Activated T-helper 1 cell treated with anti-CD3 and anti-CD28 coated beads, Interleukin-12 subunit alpha, Interleukin-12 subunit beta, Interleukin-2, Interleukin-4 antibody, amounts not matched to agents 30 ng/mL and 10 ng/mL and 1 ng/mL, durations not matched to agents 14 hours and 24 hours and 36 hours (primary cell): ENCODE data around the gene TIMM44. TPM values are rescaled to one million over a fixed set of nuclear protein-coding genes. Genes with fewer than 3 reads are reported as not detected.
"Not testable (repeated sequence)": the region's sequence is repeated elsewhere in the genome, so short reads cannot be mapped to it uniquely, and the experiment has no call there.

Experiments used
- DNase-seq: peaks from one replicate; pipeline ENCODE4 v3.0.0; 2021; ENCODE audit warnings: low spot score
- H3K27ac Mint-ChIP-seq: one replicate; pipeline ENCODE4 v1.8.0; 2021; ENCODE audit warnings: mild to moderate bottlenecking, mixed read lengths
- H3K27me3 Mint-ChIP-seq: one replicate; pipeline ENCODE4 v1.8.0; 2022; ENCODE audit warnings: mild to moderate bottlenecking, moderate library complexity, mixed read lengths; ENCODE audit not compliant: insufficient read depth
- H3K36me3 Mint-ChIP-seq: one replicate; pipeline ENCODE4 v1.8.0; 2021; ENCODE audit warnings: low read depth, mixed read lengths
- H3K4me1 Mint-ChIP-seq: one replicate; pipeline ENCODE4 v1.8.0; 2021; ENCODE audit warnings: low read depth, mixed read lengths
- H3K4me3 Mint-ChIP-seq: one replicate; pipeline ENCODE4 v1.8.0; 2021; ENCODE audit warnings: mild to moderate bottlenecking, moderate library complexity, mixed read lengths
- H3K9me3 Mint-ChIP-seq: one replicate; pipeline ENCODE4 v1.8.0; 2021; ENCODE audit warnings: mixed read lengths
- intact Hi-C: fragments of 100-400 bp; cut with micrococcal nuclease; formaldehyde crosslinking; loops from one replicate; pipeline ENCODE4 v1.15.1; 2024
- total RNA-seq: library from RNA; stranded (reverse); gene quantifications from 2 replicates; pipeline ENCODE4 v1.2.3, GENCODE V29; 2022

Gene TIMM44
- total RNA-seq, 1 donor from 2014 or later: 114 TPM

- no peaks in the 10 kb centered on the region for H3K9me3 Mint-ChIP-seq
- H3K27ac Mint-ChIP-seq: no peak overlapping the region
- H3K36me3 Mint-ChIP-seq: peaks cover 5% of the 10 kb centered on the region
- intact Hi-C loops: no loop called here
- H3K4me1 Mint-ChIP-seq: peaks cover 28% of the 10 kb centered on the region
- H3K4me3 Mint-ChIP-seq: no peak overlapping the region
- no peak for DNase-seq
- H3K27me3 Mint-ChIP-seq: peaks cover 2% of the 10 kb centered on the region
These were observed 42.5 kb downstream of the TIMM44 start for GRCh38 chr19:7900931-7901330.

DNA sequence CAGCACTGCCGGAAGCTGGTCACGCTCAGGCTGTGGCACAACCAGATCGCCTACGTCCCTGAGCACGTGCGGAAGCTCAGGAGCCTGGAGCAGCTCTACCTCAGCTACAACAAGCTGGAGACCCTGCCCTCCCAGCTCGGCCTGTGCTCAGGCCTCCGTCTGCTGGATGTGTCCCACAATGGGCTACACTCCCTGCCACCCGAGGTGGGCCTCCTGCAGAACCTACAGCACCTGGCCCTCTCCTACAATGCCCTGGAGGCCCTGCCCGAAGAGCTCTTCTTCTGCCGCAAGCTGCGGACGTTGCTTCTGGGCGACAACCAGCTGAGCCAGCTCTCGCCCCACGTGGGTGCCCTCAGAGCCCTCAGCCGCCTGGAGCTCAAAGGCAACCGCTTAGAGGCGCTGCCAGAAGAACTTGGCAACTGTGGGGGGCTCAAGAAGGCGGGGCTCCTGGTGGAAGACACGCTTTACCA lies 43.0 kb downstream of the TIMM44 start:
- H3K27me3 Mint-ChIP-seq: peaks cover 2% of the 10 kb centered on the region
- peaks cover 1% of the 10 kb centered on the region for H3K36me3 Mint-ChIP-seq
- no peak overlapping the region for H3K27ac Mint-ChIP-seq
- intact Hi-C loops: no loop called here
- DNase-seq: no peak
- H3K4me3 Mint-ChIP-seq: peak overlapping the region; percentile 26
- no peaks in the 10 kb centered on the region for H3K9me3 Mint-ChIP-seq
- peaks cover 23% of the 10 kb centered on the region for H3K4me1 Mint-ChIP-seq

DNA sequence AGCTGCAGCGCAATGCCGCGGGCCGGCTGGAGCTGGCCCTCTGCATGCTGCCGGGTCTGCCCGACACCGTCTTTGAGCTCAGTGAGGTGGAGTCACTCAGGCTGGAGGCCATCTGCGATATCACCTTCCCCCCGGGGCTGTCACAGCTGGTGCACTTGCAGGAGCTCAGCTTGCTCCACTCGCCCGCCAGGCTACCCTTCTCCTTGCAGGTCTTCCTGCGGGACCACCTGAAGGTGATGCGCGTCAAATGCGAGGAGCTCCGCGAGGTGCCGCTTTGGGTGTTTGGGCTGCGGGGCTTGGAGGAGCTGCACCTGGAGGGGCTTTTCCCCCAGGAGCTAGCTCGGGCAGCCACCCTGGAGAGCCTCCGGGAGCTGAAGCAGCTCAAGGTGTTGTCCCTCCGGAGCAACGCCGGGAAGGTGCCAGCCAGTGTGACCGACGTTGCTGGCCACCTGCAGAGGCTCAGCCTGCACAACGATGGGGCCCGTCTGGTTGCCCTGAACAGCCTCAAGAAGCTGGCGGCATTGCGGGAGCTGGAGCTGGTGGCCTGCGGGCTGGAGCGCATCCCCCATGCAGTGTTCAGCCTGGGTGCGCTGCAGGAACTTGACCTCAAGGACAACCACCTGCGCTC lies 43.6 kb downstream of the TIMM44 start:
- Mint-ChIP-seq H3K27ac (no peak overlapping the region), H3K4me3 (no peak overlapping the region), H3K27me3 (peaks cover 2% of the 10 kb centered on the region), H3K4me1 (peaks cover 18% of the 10 kb centered on the region), H3K9me3 (no peaks in the 10 kb centered on the region), H3K36me3 (no peaks in the 10 kb centered on the region)
- no peak for DNase-seq
- intact Hi-C loops: no loop called here

- no peaks in the 10 kb centered on the region for H3K36me3 Mint-ChIP-seq
- DNase-seq: no peak
- intact Hi-C loops: no loop called here
- H3K27me3 Mint-ChIP-seq: peaks cover 2% of the 10 kb centered on the region
- H3K4me1 Mint-ChIP-seq: peaks cover 13% of the 10 kb centered on the region
- no peak overlapping the region for H3K4me3 Mint-ChIP-seq
- no peak overlapping the region for H3K27ac Mint-ChIP-seq
- no peaks in the 10 kb centered on the region for H3K9me3 Mint-ChIP-seq
These were observed 44.5 kb downstream of the TIMM44 start for GRCh38 chr19:7898967-7899366.

DNA sequence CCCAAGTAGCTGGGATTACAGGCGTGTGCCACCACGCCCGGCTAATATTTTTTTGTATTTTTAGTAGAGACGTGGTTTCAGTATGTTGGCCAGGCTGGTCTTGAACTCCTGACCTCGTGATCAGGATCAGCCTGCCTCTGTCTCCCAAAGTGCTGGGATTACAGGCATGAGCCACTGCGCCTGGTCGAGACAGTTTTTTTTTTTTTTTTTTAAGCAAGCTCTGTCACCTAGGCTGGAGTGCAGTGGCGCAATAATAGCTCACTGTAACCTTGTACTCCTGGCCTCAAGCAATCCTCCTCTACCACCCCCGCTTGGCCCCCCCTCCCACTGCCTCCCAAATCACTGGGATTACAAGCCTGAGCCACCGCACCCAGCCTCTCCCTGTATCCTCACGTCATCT lies 46.2 kb downstream of the TIMM44 start:
- Mint-ChIP-seq H3K36me3 (no peaks in the 10 kb centered on the region), H3K27ac (no peak overlapping the region), H3K4me1 (no peaks in the 10 kb centered on the region), H3K4me3 (no peak overlapping the region), H3K27me3 (no peaks in the 10 kb centered on the region), H3K9me3 (no peaks in the 10 kb centered on the region)
- intact Hi-C loops: no loop called here
- DNase-seq: no peak

GRCh38 chr19:7895565-7895964 lies 47.9 kb downstream of the TIMM44 start:
- no peaks in the 10 kb centered on the region for H3K36me3 Mint-ChIP-seq
- no peaks in the 10 kb centered on the region for H3K9me3 Mint-ChIP-seq
- no peaks in the 10 kb centered on the region for H3K4me1 Mint-ChIP-seq
- DNase-seq: no peak
- peaks cover 9% of the 10 kb centered on the region for H3K27me3 Mint-ChIP-seq
- no peak overlapping the region for H3K4me3 Mint-ChIP-seq
- intact Hi-C loops: no loop called here
- H3K27ac Mint-ChIP-seq: no peak overlapping the region

DNA sequence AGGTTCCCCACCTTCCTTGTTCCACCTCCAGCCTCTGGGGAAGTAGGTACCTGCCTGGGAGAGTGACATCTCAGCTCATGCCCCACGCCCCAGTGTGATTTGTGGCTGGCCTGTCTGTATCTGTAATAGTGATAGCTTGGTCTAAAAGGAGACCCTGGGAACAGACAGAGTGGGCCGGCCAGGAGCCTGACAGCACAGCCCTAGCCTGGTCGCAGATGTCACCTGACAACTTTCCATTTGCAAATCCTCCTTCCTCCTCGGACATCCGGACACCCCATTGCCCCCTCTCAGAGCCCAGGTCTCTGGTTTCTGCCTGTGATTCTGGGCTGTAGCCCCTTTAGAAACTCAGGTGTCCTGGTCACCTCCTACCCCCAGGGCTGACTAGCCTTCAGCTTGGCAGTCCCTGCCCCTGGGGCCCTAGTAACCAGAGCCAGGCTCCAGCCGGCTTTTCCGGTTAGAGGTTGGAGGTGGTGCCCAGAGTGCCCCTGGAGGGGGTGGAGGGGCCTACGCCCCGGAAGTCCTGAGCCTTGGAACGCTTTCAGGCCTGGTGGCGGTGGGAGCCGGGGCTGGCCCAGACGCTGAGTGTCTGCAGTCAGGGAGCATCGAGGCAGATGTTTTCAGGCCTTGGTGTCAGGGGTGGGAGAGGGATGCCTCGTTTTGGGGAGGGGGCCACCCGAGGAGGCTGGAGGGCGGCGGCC lies 48.7 kb downstream of the TIMM44 start:
- Mint-ChIP-seq H3K4me1 (no peaks in the 10 kb centered on the region), H3K27ac (no peak overlapping the region), H3K36me3 (no peaks in the 10 kb centered on the region), H3K27me3 (peaks cover 13% of the 10 kb centered on the region), H3K4me3 (no peak overlapping the region), H3K9me3 (no peaks in the 10 kb centered on the region)
- intact Hi-C loops: no loop called here
- DNase-seq: no peak

GRCh38 chr19:7893362-7894101 lies 49.9 kb downstream of the TIMM44 start:
- H3K36me3 Mint-ChIP-seq, intact Hi-C loops, H3K4me3 Mint-ChIP-seq, DNase-seq, H3K9me3 Mint-ChIP-seq, H3K27ac Mint-ChIP-seq, H3K4me1 Mint-ChIP-seq: not testable (repeated sequence)
- peaks cover 16% of the 10 kb centered on the region for H3K27me3 Mint-ChIP-seq

DNA sequence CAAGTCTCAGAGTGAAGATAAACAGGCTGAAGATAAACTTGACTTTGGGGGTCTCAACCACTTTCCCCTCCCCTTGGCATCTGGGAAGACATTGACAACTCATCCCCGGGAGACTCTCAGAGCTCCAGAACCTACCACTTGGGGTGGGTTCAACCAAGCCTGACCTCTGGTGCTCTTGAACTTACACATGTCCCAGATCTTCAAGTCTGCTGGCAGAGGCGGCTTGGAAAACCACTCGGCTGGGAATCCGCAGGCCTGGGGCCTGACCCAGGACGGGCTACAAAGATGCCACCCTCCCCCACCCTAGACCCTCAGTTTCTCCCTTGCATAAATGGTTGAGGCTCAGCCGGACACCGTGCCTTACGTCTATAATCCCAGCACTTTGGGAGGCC lies 54.6 kb downstream of the TIMM44 start:
- intact Hi-C loops: no loop called here
- H3K27ac Mint-ChIP-seq: no peak overlapping the region
- H3K4me3 Mint-ChIP-seq: no peak overlapping the region
- DNase-seq: no peak
- no peaks in the 10 kb centered on the region for H3K4me1 Mint-ChIP-seq
- H3K36me3 Mint-ChIP-seq: no peaks in the 10 kb centered on the region
- peaks cover 22% of the 10 kb centered on the region for H3K27me3 Mint-ChIP-seq
- no peaks in the 10 kb centered on the region for H3K9me3 Mint-ChIP-seq

DNA sequence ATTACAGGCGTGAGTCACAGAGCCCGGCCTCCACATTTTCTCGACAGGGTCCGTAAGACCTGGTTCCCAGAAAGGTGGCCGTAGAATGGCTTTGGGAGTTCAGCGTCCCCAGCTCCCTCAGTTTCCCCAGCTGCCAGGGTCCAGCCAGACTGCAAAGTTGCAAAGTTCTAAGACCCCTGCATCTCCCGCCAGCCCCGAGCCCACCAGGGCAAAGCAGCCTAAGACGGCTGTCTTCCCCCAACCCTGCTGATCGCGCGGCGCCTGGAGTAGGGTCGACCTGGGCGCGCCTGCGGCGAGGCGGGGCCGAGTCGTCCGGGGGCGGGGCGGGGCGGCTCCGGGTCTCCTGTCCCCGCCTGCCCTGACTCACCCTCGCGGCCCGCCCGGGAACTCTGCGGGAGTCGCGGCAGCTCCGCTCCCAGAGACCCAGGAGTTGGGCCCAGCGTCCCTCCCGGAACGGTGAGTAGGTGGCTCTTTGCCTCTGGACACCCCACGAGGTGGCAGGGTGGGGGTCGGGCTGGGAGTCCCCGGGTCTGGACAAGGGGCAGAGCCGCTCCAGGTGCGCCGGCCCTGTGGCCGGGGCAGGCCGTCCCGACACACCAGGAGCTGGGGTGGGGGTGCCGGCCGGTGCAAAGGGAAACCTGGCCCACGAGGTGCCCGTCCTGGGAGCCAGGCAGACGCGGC lies 55.2 kb downstream of the TIMM44 start, which contains the start of gene LRRC8E:
Gene LRRC8E, plus strand, starts transcription at position 366 of the 681 bp plus-strand sequence. CDS start 7,094 bp downstream, outside the sequence.
- no peak within 1 kb of the TSS for H3K27ac Mint-ChIP-seq
- H3K27me3 Mint-ChIP-seq: peaks cover 22% of the 10 kb centered on the region
- no peaks in the 10 kb centered on the region for H3K9me3 Mint-ChIP-seq
- intact Hi-C loops: no loop called here
- no peak for DNase-seq
- H3K4me3 Mint-ChIP-seq: no peak within 1 kb of the TSS
- no peaks in the 10 kb centered on the region for H3K36me3 Mint-ChIP-seq
- no peaks in the 10 kb centered on the region for H3K4me1 Mint-ChIP-seq

DNA sequence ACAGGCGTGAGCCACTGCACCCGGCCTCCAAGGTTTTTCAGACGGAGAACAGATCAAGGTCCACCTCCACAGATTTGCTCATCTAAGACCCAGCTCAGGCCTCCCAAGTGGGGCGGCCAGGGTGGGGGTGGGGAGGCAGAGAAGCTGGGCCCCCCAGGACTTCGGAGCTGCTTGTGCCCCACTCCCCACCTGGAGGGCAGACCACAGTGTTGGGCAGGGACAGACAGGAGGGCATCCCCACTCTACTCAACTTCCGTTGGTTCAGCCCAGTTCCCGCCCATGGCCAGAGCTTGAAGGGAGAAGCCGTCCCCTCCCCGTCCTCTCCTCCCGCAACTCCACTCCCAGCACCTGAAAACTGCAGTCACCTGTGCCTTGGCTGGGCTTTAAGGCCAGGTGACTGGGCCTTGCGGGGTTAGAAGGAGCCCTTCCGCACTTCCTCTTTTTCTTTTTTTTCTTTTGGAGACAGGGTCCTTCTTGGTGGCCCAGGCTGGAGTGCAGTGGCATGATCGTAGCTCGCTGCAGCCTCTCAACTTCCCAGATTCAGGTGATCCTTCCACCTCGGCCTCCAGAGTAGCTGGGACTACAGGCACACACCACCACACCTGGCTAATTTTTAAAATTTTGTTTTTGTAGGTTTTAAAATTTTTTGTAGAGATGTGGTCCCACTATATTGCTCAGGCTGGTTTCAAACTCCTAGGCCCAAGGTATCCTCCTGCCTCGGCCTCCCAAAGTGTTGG lies 55.9 kb downstream of the TIMM44 start:
- no peak for DNase-seq
- H3K4me1 Mint-ChIP-seq: no peaks in the 10 kb centered on the region
- no peak overlapping the region for H3K4me3 Mint-ChIP-seq
- no peaks in the 10 kb centered on the region for H3K9me3 Mint-ChIP-seq
- no peak overlapping the region for H3K27ac Mint-ChIP-seq
- H3K36me3 Mint-ChIP-seq: no peaks in the 10 kb centered on the region
- intact Hi-C loops: no loop called here
- H3K27me3 Mint-ChIP-seq: peaks cover 22% of the 10 kb centered on the region

- no peaks in the 10 kb centered on the region for H3K36me3 Mint-ChIP-seq
- no peaks in the 10 kb centered on the region for H3K9me3 Mint-ChIP-seq
- H3K27ac Mint-ChIP-seq: no peak overlapping the region
- H3K4me1 Mint-ChIP-seq: no peaks in the 10 kb centered on the region
- intact Hi-C loops: no loop called here
- H3K27me3 Mint-ChIP-seq: peaks cover 13% of the 10 kb centered on the region
- DNase-seq: no peak
- H3K4me3 Mint-ChIP-seq: no peak overlapping the region
These were observed 57.6 kb downstream of the TIMM44 start for GRCh38 chr19:7885818-7886217.
